ENCODE data around the gene TMEM108. TPM values are rescaled to one million over a fixed set of nuclear protein-coding genes. Genes with fewer than 3 reads are reported as not detected.

TMEM108 gene
- total RNA-seq, 1 experiment from 2014 or later: not detected

DNA sequence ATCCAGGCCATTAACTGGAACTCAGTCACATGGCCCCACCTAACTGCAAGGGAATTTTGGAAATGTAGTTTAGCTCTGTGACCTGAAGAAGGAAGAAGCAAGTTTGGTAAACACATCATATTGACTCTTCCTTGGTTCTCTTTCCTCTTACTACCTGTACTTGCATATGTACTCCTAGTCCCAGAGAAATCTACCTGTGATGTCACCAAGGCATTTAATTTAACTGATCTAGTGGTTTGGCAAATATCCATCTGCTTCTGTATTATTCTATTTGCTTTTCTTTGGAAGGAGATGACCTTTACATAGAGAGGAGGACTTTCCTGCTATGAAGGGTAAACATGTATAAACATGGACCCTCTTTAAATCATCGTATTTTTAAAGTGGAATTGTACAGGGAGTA, 150.8 kb downstream of the TMEM108 start:
- no peak overlapping the region for H2AFZ ChIP-seq (ENCODE audit: low read depth, low read length, poor library complexity, severe bottlenecking)
- H3K27ac ChIP-seq (ENCODE audit: low read depth, low read length): no peak overlapping the region
- ATAC-seq (no peak), DNase-seq (ENCODE audit: low read depth, low spot score) (no peak)
- intact Hi-C loops (cut with micrococcal nuclease): no loop called here
- RAD21 ChIA-PET (ENCODE audit: low non-redundant PET in 1 of 2, low total read pairs in 2 of 2, uncharacterized antibody in 2 of 2, unreplicated experiment in 2 of 2): no interaction called here
- H3K9ac ChIP-seq (ENCODE audit: low read length): no peak overlapping the region
- H3K4me2 ChIP-seq (ENCODE audit: low read length): no peak overlapping the region
- no peaks in the 10 kb centered on the region for H3K9me3 ChIP-seq (ENCODE audit: control insufficient read depth in 1 of 2, insufficient read depth in 1 of 2, low read depth in 1 of 2, low read length in 2 of 2)
- H3K9me2 ChIP-seq (ENCODE audit: insufficient read depth): no peaks in the 10 kb centered on the region
- no peaks in the 10 kb centered on the region for H3K79me2 ChIP-seq (ENCODE audit: insufficient read depth, low read length)
- no peaks in the 10 kb centered on the region for H3K36me3 ChIP-seq (ENCODE audit: control insufficient read depth in 1 of 2, insufficient read depth in 2 of 2, low read length in 2 of 2)
- no peaks in the 10 kb centered on the region for H4K20me1 ChIP-seq (ENCODE audit: insufficient read depth)
- TF ChIP-seq ZNF274 (IDR thresholded peaks at IDR 0.05; ENCODE audit: low read depth, low read length) (no peak), CEBPB (IDR thresholded peaks at IDR 0.05; ENCODE audit: low read depth) (no peak), ELF1 (IDR thresholded peaks at IDR 0.05; ENCODE audit: borderline replicate concordance, low read depth) (no peak)
- BruUV-seq (replicated peaks): no TSS peak
- no peaks in the 10 kb centered on the region for H3K4me1 ChIP-seq (ENCODE audit: control insufficient read depth in 1 of 2, insufficient read depth in 2 of 2, low read length in 2 of 2)
- peaks cover 55% of the 10 kb centered on the region for H3K27me3 ChIP-seq (ENCODE audit: insufficient read depth, low read length)
- CTCF ChIA-PET: no interaction called here
- no peak overlapping the region for H3K4me3 ChIP-seq (replicated peaks in 1 of 2; ENCODE audit: low read depth in 1 of 2, low read length in 2 of 2)
- POLR2A ChIA-PET: no interaction called here

DNA sequence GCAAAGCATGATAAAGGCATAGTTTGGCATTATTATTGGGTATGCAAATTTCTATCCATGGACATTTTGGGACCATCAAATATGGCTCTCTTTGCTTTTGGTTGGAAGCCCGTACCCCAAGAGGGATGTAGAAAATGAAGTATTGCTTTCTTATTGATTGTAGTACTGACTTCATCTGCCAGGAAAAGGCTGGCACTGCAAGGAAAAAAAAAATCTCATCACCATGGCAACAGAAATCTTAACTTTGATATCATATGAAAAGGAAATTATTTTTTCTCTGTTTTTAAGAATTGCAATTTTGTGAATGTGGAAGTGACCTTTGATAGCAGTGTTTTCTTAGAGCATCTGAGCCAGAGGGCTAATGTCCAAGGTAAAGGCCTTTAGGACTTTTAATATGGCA, 151.7 kb downstream of the TMEM108 start:
- ChIA-PET CTCF (no interaction called here), POLR2A (no interaction called here), RAD21 (ENCODE audit: low non-redundant PET in 1 of 2, low total read pairs in 2 of 2, uncharacterized antibody in 2 of 2, unreplicated experiment in 2 of 2) (no interaction called here)
- no peaks in the 10 kb centered on the region for H3K9me2 ChIP-seq (ENCODE audit: insufficient read depth)
- no peaks in the 10 kb centered on the region for H3K36me3 ChIP-seq (ENCODE audit: control insufficient read depth in 1 of 2, insufficient read depth in 2 of 2, low read length in 2 of 2)
- H3K9ac ChIP-seq (ENCODE audit: low read length): no peak overlapping the region
- H4K20me1 ChIP-seq (ENCODE audit: insufficient read depth): no peaks in the 10 kb centered on the region
- no peaks in the 10 kb centered on the region for H3K9me3 ChIP-seq (ENCODE audit: control insufficient read depth in 1 of 2, insufficient read depth in 1 of 2, low read depth in 1 of 2, low read length in 2 of 2)
- H3K4me1 ChIP-seq (ENCODE audit: control insufficient read depth in 1 of 2, insufficient read depth in 2 of 2, low read length in 2 of 2): no peaks in the 10 kb centered on the region
- no TSS peak for BruUV-seq (replicated peaks)
- no peak overlapping the region for H3K27ac ChIP-seq (ENCODE audit: low read depth, low read length)
- no peak for ATAC-seq
- no peak overlapping the region for H3K4me2 ChIP-seq (ENCODE audit: low read length)
- H3K4me3 ChIP-seq (replicated peaks in 1 of 2; ENCODE audit: low read depth in 1 of 2, low read length in 2 of 2): no peak overlapping the region
- no peak overlapping the region for H2AFZ ChIP-seq (ENCODE audit: low read depth, low read length, poor library complexity, severe bottlenecking)
- intact Hi-C loops (cut with micrococcal nuclease): no loop called here
- H3K79me2 ChIP-seq (ENCODE audit: insufficient read depth, low read length): no peaks in the 10 kb centered on the region
- peaks cover 54% of the 10 kb centered on the region for H3K27me3 ChIP-seq (ENCODE audit: insufficient read depth, low read length)
- DNase-seq (ENCODE audit: low read depth, low spot score): no peak
- TF ChIP-seq JUND (IDR thresholded peaks at IDR 0.05) (no peak), SP1 (IDR thresholded peaks at IDR 0.05; ENCODE audit: low read depth) (no peak), CBX3 (IDR thresholded peaks at IDR 0.05; ENCODE audit: low read depth) (no peak), ELF1 (IDR thresholded peaks at IDR 0.05; ENCODE audit: borderline replicate concordance, low read depth) (no peak), FOSL1 (IDR thresholded peaks at IDR 0.05; ENCODE audit: low read depth) (no peak), TCF7L2 (IDR thresholded peaks at IDR 0.05; ENCODE audit: borderline replicate concordance, extremely low read depth, insufficient read depth, insufficient read length) (no peak), YY1 (IDR thresholded peaks at IDR 0.05; ENCODE audit: extremely low read depth, insufficient replicate concordance, low read depth, low read length) (no peak), ZNF274 (IDR thresholded peaks at IDR 0.05; ENCODE audit: low read depth, low read length) (no peak), SRF (IDR thresholded peaks at IDR 0.05; ENCODE audit: low read depth) (no peak), POLR2AphosphoS5 (IDR thresholded peaks at IDR 0.05; ENCODE audit: low read depth, low read length) (no peak), RAD21 (IDR thresholded peaks at IDR 0.05; ENCODE audit: low read depth) (no peak), SIN3A (IDR thresholded peaks at IDR 0.05; ENCODE audit: low read depth) (no peak), POLR2A (IDR thresholded peaks at IDR 0.05; ENCODE audit: borderline replicate concordance, extremely low read depth, insufficient read depth, insufficient read length) (no peak), ZFX (IDR thresholded peaks at IDR 0.05) (no peak), EZH2phosphoT487 (IDR thresholded peaks at IDR 0.05; ENCODE audit: borderline replicate concordance) (no peak), EGR1 (IDR thresholded peaks at IDR 0.05; ENCODE audit: low read depth) (no peak)
- TF ChIP-seq, protein P1, sequence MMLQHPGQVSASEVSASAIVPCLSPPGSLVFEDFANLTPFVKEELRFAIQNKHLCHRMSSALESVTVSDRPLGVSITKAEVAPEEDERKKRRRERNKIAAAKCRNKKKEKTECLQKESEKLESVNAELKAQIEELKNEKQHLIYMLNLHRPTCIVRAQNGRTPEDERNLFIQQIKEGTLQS (IDR thresholded peaks at IDR 0.05): no peak
- TF ChIP-seq, protein P2, sequence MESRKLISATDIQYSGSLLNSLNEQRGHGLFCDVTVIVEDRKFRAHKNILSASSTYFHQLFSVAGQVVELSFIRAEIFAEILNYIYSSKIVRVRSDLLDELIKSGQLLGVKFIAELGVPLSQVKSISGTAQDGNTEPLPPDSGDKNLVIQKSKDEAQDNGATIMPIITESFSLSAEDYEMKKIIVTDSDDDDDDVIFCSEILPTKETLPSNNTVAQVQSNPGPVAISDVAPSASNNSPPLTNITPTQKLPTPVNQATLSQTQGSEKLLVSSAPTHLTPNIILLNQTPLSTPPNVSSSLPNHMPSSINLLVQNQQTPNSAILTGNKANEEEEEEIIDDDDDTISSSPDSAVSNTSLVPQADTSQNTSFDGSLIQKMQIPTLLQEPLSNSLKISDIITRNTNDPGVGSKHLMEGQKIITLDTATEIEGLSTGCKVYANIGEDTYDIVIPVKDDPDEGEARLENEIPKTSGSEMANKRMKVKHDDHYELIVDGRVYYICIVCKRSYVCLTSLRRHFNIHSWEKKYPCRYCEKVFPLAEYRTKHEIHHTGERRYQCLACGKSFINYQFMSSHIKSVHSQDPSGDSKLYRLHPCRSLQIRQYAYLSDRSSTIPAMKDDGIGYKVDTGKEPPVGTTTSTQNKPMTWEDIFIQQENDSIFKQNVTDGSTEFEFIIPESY (IDR thresholded peaks at IDR 0.05; ENCODE audit: extremely low read depth, insufficient replicate concordance, low read length): no peak
- TF ChIP-seq, protein P3, sequence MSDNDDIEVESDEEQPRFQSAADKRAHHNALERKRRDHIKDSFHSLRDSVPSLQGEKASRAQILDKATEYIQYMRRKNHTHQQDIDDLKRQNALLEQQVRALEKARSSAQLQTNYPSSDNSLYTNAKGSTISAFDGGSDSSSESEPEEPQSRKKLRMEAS (IDR thresholded peaks at IDR 0.05): no peak
